K562 (cell line): Measurements from ENCODE around the gene TMC2. TPM values are rescaled to one million over a fixed set of nuclear protein-coding genes. Genes with fewer than 3 reads are reported as not detected.

Experiments
- BRCA1 ChIP-seq, 2 experiments: fragments of 450-650 bp in 1 of 2; sonication (generic) in 1 of 2; formaldehyde crosslinking in 1 of 2; IDR thresholded peaks; 2 replicates each; pipeline versions ENCODE4 v1.5.0 to v1.6.1; 2017 to 2020; ENCODE audit warnings: mild to moderate bottlenecking in 1 of 2, missing genetic modification reagents in 1 of 2
- NFXL1 ChIP-seq: fragments of 450-650 bp; formaldehyde crosslinking; IDR thresholded peaks from 2 replicates; pipeline ENCODE4 v1.4.0; 2021; ENCODE audit warnings: mild to moderate bottlenecking
- ZNF282 ChIP-seq: sonication (generic); formaldehyde crosslinking; IDR thresholded peaks from 2 replicates; pipeline ENCODE4 v1.8.1; 2023; ENCODE audit warnings: missing genetic modification reagents
- ZNF778 ChIP-seq: fragments of 450-650 bp; formaldehyde crosslinking; IDR thresholded peaks from 2 replicates; pipeline ENCODE4 v1.4.0; 2020; ENCODE audit warnings: mild to moderate bottlenecking, moderate library complexity
- polyA plus RNA-seq, 8 experiments: library from polyadenylated mRNA; depleted of rRNA in 4 of 8; stranded (reverse) in 5 of 8; unstranded in 3 of 8; fragments of >200 nt; fragmentation: Nextera tagmentation in 2 of 8; fragmentation: Illumina TruSeq in 1 of 8; extraction: Ambion mirVana in 2 of 8; extraction: Trizol in 1 of 8; gene quantifications; 2 replicates each; pipeline versions ENCODE4 v1.2.1 to v1.2.3, GENCODE V29; 2011 to 2014; ENCODE audit warnings: inconsistent platforms in 1 of 8, missing spikeins in 1 of 8
- total RNA-seq, 7 experiments: library from RNA; depleted of rRNA in 6 of 7; stranded (reverse); fragments of >200 nt in 6 of 7; fragmentation: Illumina TruSeq in 2 of 7; extraction: Trizol in 2 of 7; gene quantifications; 2 replicates each; pipeline versions ENCODE4 v1.2.1 to v1.2.3, GENCODE V29; 2011 to 2021; ENCODE audit warnings: low replicate concordance in 1 of 7
- TF ChIP-seq, protein P1 (sequence below), 2 experiments: fragments of 450-650 bp; IDR thresholded peaks; 2 replicates each; pipeline ENCODE4 v1.6.1; 2018; ENCODE audit warnings: mild to moderate bottlenecking in 2 of 2, low read depth in 1 of 2; ENCODE audit not compliant: partially characterized antibody in 2 of 2
- TF ChIP-seq, protein P2 (sequence below): fragments of 150-350 bp; conservative IDR thresholded peaks from 2 replicates; pipeline ENCODE4 v1.6.1; 2014; ENCODE audit warnings: low read length
- TF ChIP-seq, protein P3 (sequence below): fragments of 250-450 bp; sonication (Bioruptor Pico); IDR thresholded peaks from 2 replicates; pipeline ENCODE4 v1.5.0; 2021

Gene TMC2
- total and polyA plus RNA-seq, 9 of the 15 experiments (the other 6 are each of a cell fraction or from before 2014, with no cell fraction given): not detected

DNA sequence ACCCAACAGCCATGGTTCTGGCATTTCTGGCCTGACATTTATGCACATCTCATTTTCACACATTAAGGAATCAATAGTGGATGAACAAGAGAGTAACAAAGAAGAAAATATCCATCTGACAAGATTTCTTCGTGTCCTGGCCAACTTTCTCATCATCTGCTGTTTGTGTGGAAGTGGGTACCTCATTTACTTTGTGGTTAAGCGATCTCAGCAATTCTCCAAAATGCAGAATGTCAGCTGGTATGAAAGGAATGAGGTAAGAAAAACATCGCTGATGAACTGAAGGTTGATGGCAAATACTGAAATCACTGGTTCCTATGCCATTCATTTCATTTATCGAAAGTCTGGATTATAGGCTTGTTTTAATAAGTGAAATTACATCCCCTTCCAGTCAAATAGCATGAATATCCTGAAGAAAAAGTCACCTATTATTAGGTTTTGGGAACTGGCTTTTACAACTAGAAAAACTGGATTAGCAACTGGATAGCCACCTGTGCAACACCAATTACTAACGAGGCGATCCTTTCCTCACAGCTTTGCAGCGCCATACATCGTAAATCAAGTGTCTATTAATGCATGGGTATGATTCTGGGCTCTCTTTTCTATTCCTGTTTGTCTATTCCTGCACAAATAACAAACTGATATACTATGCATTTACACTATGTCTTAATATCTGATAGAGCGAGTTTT is 65.8 kb downstream of the TMC2 start (continued):
- TF ChIP-seq BRCA1 (IDR thresholded peaks at IDR 0.05) (no peak), BRCA1 (CRISPR knock-in tag; IDR thresholded peaks at IDR 0.05) (no peak), ZNF282 (CRISPR knock-in tag) (no peak), ZNF778 (CRISPR knock-in tag) (no peak), NFXL1 (CRISPR knock-in tag) (no peak)
- TF ChIP-seq, protein P1, sequence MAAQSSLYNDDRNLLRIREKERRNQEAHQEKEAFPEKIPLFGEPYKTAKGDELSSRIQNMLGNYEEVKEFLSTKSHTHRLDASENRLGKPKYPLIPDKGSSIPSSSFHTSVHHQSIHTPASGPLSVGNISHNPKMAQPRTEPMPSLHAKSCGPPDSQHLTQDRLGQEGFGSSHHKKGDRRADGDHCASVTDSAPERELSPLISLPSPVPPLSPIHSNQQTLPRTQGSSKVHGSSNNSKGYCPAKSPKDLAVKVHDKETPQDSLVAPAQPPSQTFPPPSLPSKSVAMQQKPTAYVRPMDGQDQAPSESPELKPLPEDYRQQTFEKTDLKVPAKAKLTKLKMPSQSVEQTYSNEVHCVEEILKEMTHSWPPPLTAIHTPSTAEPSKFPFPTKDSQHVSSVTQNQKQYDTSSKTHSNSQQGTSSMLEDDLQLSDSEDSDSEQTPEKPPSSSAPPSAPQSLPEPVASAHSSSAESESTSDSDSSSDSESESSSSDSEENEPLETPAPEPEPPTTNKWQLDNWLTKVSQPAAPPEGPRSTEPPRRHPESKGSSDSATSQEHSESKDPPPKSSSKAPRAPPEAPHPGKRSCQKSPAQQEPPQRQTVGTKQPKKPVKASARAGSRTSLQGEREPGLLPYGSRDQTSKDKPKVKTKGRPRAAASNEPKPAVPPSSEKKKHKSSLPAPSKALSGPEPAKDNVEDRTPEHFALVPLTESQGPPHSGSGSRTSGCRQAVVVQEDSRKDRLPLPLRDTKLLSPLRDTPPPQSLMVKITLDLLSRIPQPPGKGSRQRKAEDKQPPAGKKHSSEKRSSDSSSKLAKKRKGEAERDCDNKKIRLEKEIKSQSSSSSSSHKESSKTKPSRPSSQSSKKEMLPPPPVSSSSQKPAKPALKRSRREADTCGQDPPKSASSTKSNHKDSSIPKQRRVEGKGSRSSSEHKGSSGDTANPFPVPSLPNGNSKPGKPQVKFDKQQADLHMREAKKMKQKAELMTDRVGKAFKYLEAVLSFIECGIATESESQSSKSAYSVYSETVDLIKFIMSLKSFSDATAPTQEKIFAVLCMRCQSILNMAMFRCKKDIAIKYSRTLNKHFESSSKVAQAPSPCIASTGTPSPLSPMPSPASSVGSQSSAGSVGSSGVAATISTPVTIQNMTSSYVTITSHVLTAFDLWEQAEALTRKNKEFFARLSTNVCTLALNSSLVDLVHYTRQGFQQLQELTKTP (IDR thresholded peaks at IDR 0.05; ENCODE audit: low read depth in 1 of 2, partially characterized antibody in 2 of 2): no peak
- TF ChIP-seq, protein P2, sequence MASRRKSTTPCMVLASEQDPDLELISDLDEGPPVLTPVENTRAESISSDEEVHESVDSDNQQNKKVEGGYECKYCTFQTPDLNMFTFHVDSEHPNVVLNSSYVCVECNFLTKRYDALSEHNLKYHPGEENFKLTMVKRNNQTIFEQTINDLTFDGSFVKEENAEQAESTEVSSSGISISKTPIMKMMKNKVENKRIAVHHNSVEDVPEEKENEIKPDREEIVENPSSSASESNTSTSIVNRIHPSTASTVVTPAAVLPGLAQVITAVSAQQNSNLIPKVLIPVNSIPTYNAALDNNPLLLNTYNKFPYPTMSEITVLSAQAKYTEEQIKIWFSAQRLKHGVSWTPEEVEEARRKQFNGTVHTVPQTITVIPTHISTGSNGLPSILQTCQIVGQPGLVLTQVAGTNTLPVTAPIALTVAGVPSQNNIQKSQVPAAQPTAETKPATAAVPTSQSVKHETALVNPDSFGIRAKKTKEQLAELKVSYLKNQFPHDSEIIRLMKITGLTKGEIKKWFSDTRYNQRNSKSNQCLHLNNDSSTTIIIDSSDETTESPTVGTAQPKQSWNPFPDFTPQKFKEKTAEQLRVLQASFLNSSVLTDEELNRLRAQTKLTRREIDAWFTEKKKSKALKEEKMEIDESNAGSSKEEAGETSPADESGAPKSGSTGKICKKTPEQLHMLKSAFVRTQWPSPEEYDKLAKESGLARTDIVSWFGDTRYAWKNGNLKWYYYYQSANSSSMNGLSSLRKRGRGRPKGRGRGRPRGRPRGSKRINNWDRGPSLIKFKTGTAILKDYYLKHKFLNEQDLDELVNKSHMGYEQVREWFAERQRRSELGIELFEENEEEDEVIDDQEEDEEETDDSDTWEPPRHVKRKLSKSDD: no peak
- TF ChIP-seq, protein P3, sequence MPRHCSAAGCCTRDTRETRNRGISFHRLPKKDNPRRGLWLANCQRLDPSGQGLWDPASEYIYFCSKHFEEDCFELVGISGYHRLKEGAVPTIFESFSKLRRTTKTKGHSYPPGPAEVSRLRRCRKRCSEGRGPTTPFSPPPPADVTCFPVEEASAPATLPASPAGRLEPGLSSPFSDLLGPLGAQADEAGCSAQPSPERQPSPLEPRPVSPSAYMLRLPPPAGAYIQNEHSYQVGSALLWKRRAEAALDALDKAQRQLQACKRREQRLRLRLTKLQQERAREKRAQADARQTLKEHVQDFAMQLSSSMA (CRISPR knock-in tag): no peak
